ENCODE measurements around the gene CCDC192.
A peak's percentile ranks its signal among the peaks of the same experiment; 100 is the strongest.
"Not testable (repeated sequence)": the region's sequence is repeated elsewhere in the genome, so short reads cannot be mapped to it uniquely, and the experiment has no call there.

The CCDC192 gene

DNA sequence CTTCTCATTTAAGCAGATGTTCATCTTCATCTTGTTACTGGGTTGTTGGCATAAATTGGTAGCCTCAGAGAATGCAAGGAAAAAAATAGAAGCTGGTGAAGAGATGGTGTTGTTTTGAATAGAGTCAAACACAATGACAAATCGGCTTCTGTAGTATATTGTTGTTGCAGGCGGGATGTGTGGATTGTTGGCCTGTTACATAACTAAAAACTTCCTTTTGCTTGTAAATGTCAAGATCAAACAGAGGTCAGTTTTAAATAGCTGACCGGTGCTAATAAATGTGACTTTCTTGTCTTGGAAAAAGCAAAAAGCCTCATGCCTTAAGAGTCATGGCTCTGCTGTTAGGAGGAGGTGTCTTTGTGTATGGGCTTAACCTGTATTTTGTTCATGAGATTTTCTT lies 59.2 kb downstream of the CCDC192 start:
- no peak for DNase-seq (ENCODE audit: low spot score)

DNA sequence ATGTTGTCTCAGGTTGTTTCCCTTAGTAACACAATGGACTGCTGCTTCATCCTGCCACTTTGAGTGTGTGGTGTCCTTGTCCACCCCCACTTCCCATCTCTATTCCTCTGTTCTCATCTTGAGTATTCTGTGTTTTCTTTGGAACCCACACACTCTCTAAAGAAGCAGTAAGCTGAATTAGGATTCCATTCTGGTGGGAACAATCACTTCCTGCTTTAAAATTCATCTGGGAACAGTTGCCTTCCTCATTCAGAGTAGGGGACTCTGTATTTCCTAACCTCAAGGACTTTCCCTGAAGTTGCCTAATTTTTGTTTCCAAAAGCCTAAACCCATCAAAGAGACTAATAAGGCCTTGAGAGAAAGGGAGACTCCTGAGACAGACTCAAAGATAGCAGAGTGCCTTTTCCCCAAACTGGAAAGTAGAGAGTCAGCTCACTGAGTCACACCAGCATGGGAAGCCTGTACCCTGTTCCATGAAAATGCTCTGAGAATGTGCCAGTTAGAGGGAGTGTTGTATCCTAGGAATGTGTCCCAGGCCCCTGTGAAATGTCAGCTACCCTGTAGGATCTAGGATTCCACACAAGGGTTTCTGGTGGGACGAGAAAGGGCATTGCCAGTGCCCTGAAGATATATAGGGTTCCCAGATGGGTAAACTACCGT lies 63.6 kb downstream of the CCDC192 start:
- no peak for DNase-seq (ENCODE audit: low spot score)

DNA sequence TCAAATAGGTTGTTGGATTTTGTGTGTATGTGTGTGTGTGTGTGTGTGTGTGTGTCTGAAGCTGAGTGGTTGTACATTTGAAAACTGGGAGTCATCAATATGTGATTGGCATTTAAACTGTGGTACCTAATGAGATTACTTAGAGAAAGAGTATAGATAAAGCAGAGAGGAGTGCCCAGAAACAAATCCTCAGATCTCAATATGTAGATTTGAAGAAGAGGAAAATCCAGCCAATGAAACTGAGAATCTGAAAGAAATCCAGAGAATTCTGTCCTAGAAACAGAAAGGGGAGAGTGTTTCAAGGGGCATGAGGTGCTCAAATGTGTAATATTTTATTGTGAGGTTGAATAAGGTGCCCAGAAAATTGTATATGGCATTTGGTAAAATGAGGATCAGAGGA lies 66.2 kb downstream of the CCDC192 start:
- no peak for DNase-seq (ENCODE audit: low spot score)

DNA sequence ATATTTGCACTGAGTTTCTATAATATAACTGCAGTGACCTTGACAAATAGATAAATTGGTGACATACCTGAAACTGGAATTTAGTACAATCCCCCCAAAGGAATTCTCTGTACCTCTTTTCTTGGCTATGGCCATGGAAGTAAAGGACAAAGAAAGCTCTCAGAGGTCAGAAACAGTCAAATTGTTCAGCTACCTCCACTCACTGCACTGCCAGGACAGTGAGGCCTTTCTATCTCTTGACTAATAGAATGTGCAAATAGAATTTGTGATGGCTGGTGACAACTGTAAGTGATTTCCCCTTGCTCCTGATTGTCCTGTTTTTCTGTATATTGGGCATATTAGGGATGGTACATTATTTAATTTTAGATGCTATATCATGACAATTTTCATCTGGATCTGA lies 67.1 kb downstream of the CCDC192 start:
- DNase-seq (ENCODE audit: low spot score), result no peak

DNA sequence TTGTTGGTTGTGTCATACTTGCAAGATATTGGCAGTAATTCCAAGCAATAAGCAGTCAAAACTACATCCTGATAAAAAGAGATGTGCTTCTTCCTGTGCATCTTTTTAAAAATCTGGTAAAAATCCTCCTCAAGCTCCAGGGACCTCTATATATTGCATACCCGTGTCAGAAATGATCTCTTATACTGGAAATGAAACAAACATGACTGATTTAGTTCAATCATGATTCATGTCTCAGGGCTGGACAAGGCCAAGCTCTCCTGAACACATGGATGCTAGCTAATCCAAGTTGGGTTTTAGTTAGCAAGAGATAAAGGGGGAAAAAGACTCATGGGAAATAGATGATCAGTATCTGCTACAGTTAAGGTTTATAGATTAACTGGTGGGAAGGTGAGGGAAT lies 69.3 kb downstream of the CCDC192 start:
- no peak for DNase-seq (ENCODE audit: low spot score)

DNA sequence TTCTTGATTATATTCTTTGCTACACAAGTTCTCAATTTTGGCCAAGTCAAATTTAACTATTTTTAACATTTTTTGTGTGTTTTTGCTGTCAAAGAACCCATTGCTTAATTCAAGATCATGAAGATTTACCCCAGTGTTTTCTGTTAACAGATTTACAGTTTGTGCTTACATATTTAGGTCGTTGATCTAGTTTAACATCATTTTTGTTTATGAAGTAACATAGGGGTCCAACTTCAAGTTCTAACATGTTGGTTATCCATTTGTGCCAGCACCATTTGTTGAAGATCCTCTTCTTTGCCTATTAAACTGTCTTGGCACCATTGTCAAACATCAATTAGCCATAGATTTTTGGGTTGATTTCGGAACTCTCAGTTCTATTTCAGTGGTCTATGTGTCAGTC lies 71.0 kb downstream of the CCDC192 start:
- no peak for DNase-seq (ENCODE audit: low spot score)

DNA sequence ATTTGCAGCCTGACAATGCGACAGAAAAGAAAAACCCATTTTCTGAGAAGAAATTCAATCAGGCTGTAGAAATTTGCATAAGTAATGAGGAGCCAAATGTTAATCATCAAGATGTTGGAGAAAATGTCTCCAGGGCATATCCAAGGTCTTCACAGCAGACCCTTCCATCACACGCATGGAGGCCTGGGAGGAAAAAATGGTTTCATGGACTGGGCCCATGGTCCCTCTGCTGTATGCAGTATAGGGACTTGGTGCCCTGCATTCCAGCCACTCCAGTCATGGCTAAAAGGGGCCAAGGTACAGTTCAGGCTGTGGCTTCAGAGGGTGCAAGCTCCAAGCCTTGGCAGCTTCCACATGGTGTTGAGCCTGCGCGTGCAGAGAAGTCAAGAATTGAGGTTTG lies 73.3 kb downstream of the CCDC192 start:
- no peak for DNase-seq (ENCODE audit: low spot score)

DNA sequence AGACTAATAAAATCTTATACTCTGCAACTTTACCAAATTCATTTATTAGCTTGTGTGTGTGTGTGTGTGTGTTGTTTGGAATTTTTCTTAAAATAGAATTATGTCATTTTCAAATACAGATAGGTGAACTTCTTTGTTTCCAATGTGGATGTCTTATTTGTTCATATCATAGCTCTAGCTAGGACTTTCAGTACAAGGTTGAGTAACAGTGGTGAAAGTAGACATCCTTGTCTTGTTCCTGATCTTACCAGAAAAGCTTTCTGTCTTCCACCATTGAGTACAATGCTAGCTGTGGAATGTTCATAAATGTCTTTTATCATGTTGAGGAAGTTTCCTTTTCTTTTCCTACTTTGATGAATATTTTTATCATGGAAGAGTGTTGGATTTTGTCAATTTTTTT lies 74.8 kb downstream of the CCDC192 start:
- no peak for DNase-seq (ENCODE audit: low spot score)

DNA sequence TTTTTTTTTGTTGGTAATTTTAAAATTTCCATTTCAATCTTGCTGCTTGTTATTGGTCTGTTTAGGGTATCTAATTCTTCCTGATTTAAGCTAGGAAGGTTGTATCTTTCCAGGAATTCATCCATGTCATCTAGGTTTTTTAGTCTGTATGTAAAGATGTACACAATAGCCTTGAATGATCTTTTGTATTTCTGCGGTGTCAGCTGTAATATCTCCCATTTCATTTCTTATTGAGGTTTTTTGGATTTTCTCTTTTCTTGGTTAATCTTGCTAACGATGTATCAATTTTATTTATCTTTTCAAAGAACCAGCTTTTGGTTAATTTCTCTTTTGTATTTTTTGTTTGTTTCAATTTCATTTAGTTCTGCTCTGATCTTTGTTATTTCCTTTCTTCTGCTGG lies 79.3 kb downstream of the CCDC192 start:
- not testable (repeated sequence) for DNase-seq (ENCODE audit: low spot score)

DNA sequence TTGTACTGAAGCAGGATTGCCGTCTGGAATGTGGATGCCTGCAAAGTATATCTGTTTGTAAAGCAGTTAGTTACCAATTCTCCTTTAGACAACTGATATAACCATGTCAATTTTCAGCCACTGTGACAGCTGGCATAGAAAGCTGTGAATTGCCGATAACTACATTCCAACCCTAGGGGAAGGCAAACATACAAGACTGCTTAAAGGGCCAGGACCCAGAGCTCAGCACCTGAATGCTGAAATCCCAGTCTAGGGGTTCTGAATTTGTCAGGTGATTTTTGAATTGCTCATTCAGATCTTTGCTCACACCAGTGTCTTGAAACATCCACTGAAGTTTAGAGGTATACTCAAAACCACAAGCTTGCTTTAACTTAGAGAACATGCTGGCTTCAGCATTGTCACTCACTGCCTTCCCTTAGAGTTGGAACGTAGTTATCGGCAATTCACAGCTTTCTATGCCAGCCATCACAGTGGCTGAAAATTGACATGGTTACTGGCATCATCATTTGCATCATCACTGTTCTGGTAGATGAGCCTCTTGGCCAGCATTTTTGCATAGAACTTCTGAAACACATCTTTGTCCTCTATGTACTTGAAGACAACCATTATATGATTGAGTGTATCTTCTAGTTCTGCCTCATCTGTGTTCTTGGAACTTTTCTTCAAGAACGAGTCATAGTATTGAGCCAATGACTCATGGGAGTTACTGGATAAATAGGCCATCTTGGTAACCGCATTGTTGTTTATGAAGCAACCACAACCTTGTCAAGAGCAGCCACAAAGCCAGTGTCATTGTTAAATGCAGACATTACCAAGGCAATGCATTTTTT lies 82.1 kb downstream of the CCDC192 start:
- peak; percentile 38 for DNase-seq (ENCODE audit: low spot score)

DNA sequence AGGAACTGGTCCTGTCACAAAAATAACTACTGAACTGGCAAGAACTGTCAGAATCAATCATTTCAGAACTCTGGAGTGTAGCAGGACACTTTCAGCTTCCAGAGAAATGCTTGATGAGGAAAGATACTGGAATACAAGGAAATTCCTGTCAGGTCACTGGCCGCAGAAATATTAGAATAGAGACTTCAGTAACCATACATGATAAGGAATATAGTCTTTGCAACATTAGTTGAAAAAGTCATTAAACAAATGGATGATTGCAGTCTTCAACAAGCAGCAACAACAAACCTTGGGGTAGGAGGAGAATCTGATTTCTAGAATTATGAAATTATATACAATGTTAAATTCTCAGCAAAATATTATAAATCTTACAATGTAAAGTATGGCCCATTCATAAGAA lies 88.2 kb downstream of the CCDC192 start:
- no peak for DNase-seq (ENCODE audit: low spot score)

DNA sequence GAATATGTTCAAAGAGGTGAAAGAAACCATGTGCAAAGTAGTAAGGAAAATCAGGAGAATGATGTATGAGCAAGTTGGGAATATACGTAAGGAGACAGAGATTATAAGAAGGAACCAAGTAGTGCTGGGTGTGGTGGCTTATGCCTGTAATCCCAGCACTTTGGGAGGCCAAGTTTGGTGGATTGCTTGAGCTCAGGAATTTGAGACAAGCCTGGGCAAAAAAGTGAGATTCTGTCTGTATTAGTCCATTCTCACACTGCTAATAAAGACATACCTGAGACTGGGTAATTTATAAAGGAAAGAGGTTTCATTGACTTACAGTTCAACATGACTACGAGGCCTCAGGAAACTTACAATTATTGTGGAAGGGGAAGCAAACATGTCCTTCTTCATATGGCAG lies 88.7 kb downstream of the CCDC192 start:
- DNase-seq (ENCODE audit: low spot score), result not testable (repeated sequence)

DNA sequence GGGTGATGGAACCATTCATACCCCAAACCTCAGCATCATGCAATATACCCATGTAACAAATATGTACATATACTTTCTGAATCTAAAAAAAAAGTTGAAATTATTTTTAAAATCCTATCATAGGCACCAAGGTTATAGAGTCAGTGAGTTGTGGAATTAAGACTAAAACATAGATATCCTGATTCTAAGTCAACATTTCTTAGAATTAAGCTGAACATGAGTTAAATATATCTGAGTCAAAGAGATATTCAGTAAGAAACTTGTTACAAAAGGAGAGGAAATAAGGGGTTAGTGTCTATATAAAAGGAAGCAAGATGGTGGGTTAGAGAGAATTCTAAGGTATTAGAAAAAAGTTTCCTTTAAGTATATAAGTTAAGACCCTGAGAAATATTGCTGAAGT lies 89.9 kb downstream of the CCDC192 start:
- DNase-seq (ENCODE audit: low spot score), result no peak

DNA sequence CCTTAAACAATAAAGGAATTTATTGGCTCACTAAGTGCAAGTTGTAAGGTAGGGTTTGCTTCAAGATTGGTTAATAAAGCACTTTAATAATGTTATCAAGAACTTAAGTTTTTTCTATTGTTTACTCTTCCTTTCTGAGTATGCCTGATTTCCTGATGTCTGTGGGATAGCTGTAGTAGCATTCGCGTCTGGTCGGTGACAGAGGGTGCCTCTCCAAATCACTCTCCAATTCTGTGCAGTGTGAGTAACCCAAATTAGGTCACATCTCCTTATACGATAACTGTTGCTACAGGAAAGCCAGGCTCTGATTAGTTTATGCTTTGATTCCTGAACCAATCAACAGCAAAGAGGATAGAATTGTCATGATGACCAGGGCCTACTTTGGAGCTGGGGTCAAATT lies 90.7 kb downstream of the CCDC192 start:
- no peak for DNase-seq (ENCODE audit: low spot score)

DNA sequence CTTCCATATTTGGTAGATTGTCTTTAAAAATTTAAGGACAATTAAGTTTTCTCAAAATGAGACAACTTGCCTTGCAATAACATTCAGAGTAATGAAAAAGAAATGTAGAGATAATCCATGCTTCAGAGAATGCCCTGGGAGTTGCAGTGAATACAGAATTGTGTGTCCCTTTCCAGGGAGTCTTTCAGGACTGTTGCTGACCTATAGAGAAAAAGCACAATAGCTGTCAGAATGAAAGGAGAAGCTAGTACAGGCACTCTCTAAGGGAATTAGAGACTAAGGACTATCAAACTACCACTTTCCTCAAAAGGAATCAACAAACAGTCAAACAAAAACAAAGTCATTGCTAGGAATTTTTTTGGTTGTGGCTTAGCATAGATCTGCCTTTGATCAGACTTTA lies 93.0 kb downstream of the CCDC192 start:
- DNase-seq (ENCODE audit: low spot score), result no peak

DNA sequence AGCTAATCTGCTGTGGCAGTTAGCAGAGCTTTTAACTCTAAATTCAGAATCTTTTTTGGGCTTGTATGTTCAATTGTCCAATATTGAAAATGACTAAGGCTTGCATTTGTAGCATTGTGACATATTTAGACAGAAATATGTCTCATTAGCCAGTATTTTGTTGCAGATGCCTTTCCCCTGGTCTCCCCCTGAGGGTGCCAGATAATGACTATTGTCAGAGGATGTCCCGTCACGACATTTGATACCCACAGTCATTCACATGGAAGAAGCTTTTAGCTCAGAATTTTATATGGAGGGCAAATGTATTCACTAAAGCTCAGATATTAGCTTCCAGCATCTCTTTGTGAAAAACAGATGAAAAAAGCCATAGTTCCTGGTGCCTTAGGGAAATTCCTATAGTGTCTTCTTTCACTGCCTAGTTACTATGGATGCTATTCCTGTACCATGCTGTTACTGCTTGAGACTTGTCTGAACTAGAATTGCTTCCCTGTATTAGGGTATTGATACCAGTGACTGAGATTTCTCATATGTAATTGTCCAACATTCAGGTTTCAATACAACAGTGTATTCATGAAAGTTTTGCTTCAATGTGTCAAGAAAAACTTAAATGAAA lies 96.2 kb downstream of the CCDC192 start:
- no peak for DNase-seq (ENCODE audit: low spot score)

DNA sequence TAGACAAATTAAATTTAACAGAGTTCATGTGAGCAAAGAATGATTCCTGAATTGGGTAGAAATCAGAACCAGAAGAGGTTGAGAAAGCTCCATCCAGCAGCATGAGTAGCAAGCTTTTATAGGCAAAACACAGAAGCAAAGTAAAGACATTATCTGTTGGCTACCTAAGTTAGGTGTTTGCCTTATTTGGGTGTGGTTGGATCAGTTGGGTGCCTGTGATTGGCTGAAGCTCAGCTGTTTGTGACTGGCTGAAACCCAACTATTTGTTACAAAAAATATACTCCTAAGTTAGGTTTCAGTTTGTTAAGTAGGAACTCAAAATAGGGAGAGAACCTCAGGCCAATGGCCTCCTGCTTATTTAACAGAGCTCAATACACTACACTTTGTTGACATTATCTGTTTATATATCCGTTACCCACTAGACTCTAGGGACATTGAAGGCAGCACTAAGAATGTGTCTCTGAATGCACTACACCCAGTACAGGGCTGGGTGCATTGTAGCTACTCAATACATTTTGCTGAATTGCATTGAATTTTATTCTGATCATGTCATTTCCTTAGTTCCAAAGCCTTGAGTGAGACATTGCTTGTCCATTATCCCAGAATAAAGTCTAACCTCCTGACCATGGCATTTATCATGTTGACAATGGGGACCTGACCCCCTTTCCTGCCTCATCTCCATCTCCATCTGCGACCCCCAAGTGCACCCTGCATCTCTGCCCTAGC lies 98.7 kb downstream of the CCDC192 start:
- DNase-seq (ENCODE audit: low spot score), result peak; percentile 81

DNA sequence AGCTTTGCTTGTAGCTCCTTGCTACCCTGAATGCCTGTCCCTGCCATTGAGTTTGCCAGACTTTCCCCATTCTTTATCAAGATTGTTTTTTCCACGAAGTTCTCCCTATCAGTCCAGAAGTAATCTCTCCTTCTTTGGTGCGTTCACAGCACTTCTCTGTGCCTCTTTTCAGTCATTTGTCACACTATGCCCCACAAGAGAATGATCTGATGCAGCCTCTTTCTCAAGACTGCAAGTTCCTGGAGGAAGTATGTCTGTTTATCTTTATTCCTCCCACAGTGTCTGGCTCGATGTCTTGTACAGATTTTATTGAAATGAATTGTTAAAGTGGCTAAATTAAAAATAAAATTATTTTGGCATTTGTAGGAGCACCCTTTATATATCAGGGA lies 99.3 kb downstream of the CCDC192 start:
- DNase-seq (ENCODE audit: low spot score), result peak; percentile 32

DNA sequence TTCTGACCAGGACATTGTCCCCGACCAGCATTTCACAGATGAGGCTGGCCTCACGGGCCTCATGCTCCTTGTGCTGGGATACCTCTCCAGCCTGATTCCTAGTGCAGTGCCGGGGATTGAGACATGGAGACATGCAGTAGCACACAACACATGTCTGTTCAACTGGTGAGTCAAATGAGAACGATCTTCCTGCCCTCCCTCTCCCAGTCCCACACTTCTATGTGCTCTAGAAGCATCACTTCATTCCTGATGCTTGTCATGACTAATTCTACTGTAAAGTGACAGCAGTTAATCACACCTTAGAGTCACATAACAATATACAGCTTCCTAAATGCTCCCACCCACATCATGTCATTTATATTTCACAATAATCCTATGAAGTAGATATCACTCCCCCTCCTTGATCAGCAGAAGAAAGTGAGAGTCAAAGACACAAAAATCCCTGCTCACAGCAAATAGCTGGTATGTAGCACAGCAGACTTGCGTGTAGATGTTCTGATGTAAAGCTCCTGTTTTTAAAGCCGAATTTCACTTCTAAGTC lies 101.8 kb downstream of the CCDC192 start:
- DNase-seq (ENCODE audit: low spot score), result peak; percentile 38

DNA sequence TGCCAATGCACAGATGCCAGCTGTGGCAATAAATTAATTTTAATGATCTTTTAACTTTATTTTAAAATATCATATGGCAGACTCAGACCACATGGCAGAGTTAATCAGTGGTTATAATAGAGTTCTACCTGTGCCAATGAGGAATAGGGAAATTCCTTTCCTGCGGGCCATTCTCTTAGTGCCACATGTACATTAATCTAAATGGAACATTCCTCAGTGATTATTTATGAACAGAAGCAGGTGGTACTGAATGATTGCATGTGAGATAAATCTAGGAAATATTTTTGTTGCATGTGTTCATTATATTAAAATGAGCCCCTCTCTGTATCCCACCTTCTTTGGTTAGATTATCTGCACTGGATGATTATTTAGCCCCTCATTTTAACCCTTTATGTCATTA lies 102.3 kb downstream of the CCDC192 start:
- DNase-seq (ENCODE audit: low spot score), result no peak

DNA sequence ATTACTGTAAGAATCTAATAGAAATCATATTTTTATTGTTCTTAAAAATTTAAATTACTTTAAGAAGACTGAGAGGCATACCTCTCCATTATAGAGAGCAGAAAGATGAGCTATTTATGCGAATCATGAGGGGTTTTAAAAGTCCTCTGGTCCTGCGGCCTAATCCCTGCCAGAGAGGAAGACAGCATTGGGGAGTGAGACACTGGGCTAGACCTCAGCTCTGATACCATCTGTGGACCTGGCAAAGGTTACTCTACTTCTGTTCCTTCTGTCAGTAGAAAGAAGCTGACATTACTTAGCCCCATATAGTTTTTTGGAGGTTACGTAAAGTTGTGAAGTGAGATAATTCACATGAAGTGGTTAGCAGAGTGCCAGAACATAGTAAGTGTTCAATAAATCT lies 103.6 kb downstream of the CCDC192 start:
- no peak for DNase-seq (ENCODE audit: low spot score)

DNA sequence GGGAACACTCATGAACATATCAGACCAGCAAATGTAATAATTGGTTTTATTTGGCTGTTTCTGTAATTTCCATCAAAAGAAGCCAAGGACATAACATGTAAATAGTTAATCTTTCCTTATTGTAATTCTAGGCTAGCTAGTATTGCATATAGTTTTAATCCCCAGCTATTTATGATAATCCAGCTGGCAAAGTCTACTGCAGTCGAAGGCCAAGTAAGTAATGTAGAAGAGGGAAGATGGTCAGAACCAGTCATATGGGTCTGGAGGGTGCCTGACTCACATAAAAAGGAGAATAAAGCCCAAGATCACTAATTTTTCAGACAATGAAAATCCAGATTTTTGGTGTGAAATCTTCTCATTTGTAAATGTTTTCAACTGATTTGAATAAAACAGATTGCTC lies 106.3 kb downstream of the CCDC192 start:
- no peak for DNase-seq (ENCODE audit: low spot score)
